HG03575 (cell line): Measurements from ENCODE around the gene NECAB2.

Experiments
- ATAC-seq: cut with Tn5 transposase; IDR thresholded peaks from one replicate; pipeline ENCODE4 v1.9.1; 2021; ENCODE audit not compliant: unreplicated experiment, insufficient number of reproducible peaks, low FRiP score; ENCODE audit errors: extremely low read depth

NECAB2 gene

DNA sequence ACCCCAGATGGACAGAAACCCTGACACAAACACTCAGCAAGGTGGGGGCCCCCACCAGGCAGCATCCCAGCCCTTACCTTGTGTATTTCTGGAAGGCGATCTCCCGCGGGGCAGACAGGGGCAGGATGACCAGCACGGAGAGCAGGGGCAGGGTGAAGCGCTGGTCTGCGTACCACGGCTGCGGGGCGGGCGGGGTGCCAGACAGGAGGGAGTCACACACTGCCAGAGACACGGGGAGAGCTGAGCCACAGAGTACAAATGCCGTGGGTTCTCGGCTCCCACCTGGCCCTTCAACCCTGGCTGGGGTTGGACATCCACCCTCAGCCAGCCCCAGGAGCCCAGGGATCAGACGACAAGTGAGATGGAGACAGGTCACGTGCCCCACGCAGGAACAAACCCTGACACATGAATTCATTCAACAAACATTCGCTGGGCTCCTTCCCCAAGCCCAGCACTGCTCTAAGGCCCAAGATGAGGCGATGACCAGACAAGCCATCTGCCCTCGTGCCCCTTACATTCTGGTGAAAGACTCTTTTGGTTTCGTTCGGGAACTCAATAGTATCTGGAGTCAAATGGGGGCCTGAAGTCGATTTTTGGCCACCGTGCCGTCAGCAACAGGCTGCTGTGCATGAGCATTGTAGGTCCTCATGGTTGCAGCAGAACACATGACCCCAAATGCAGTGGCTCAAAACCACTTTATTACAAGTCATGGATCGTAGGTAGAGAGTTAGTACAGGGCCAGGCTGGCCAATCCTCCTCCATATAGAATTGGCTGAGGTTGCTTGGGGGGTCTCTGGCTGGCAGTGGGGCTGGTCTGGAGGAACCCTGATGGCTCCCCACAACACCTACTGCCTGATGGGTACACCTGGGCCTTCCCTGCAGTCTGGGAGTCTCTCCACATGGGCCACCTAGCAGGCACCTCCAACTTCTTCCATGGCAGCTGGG lies 65.5 kb downstream of the NECAB2 start:
- no peak for ATAC-seq

DNA sequence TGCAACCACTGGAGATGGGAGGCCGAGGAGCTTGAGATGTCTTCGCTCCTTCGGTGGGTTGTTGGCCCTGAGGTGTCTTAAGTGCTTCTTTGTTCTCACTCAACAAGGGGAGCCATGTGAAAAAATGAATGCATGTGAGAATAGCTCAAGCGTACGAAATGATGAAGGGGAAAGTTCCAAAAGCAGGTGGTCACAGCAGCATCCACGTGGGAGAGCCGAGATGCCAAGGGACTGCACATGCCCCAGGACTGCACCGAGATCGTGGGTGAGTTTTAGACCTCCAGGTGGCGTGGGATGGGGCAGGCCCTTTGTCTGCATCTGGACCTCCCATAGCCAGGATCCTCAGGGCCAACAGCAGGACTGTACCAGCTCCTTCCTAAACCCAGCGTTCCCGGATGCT lies 66.5 kb downstream of the NECAB2 start:
- no peak for ATAC-seq

DNA sequence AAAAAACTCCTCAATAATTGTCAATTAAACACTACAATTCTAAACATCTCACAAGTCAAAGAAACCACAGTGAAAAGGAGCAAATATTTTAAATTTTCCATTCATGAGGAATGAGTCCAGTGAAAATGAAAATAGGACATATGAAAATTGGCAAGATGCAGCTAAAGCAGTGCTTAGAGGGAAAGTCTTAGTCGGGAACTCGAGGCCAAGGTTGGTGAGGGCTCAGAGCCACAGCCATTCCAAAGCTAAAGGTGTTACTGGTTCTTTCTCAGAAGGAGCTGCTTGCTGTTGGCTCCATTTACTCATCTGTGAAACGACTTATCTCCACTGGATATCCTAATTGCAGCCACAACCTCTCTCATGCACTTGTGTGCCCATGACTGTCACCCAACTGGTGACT lies 68.1 kb downstream of the NECAB2 start:
- no peak for ATAC-seq

DNA sequence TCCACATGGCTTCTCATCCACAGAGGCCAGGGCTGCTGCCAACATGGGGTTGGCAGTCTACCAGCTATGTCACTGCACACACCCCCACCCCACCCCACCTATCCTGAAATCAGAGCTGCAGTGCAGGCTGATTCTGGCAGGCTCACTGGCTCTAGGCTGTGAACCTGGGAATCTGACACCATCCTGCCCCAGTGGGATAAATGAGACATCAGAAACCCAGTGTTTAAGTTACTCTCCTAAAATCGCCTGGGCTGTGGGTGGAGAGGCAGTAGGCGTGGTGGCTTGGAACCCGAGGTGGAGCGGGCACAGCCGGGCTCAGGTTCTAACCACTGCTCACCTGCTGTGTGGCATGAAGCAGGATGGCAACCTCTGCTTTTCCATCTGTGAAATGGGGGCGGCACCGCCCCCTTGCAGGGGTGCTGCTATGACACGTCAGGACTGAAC lies 69.0 kb downstream of the NECAB2 start:
- ATAC-seq, result no peak

DNA sequence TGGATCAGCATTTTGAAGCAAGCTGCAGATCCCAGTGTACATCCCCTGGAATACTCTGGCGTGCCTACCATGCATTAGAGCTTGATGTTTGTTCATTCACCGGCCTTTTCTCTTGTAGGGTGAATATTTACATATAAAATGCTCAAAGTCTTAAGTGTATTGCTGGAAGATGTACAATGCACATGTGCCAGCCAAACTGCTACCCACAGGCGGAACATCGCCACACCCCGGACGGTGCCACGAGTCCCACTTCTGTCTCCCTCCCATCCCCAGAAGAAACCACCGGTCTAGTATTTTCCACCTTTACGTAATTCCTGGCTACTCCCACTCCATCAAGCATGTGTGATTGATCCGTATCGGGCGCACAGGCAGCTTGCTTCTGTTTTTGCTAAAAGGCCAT lies 70.4 kb downstream of the NECAB2 start:
- no peak for ATAC-seq

DNA sequence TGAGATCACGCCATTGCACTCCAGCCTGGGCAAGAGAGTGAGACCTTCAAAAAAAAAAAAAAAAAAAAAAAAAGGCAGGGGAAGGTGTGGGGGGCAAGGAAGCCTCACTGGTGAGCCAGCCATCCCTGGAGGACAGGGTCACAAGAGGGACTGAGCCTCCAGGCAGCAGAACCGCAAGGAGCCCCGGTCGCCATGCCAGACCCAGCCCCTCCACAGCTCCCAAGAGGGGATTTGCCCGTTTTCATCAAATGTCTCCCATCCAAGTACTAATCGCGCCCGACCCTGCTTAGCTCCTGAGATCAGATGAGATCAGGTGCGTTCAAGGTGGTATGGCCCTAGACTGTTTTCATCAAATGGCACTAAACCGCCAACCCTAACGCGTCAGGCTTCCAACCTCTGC lies 71.7 kb downstream of the NECAB2 start:
- ATAC-seq, result no peak

DNA sequence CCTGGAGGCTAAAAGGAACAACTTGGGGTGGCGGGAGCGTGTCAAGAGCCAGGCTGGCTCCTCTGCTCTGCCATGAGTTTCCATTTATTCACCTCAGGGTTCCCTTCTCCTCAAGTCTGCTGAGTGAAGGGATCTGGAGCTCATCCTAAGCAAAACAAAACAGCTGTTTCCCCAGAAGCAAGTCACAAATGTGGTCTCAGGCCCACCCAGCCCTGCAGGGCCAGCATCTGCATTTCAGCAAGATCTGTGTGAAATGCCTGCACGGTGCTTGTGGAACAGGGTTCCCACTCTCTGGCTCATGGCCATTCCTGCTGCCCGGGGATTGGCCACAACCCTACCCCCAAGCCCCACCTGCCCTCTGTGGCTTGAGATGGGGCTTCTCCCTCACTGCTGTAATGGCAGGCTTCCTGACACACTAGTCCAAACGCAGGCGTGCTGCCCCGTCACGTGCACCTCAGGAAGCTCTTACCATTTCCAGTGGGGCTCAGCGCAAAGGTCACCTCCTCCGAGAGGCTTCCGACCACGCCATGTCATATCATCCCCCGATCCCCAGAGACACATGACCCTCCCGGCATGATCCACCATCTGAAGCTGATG lies 72.3 kb downstream of the NECAB2 start:
- no peak for ATAC-seq

DNA sequence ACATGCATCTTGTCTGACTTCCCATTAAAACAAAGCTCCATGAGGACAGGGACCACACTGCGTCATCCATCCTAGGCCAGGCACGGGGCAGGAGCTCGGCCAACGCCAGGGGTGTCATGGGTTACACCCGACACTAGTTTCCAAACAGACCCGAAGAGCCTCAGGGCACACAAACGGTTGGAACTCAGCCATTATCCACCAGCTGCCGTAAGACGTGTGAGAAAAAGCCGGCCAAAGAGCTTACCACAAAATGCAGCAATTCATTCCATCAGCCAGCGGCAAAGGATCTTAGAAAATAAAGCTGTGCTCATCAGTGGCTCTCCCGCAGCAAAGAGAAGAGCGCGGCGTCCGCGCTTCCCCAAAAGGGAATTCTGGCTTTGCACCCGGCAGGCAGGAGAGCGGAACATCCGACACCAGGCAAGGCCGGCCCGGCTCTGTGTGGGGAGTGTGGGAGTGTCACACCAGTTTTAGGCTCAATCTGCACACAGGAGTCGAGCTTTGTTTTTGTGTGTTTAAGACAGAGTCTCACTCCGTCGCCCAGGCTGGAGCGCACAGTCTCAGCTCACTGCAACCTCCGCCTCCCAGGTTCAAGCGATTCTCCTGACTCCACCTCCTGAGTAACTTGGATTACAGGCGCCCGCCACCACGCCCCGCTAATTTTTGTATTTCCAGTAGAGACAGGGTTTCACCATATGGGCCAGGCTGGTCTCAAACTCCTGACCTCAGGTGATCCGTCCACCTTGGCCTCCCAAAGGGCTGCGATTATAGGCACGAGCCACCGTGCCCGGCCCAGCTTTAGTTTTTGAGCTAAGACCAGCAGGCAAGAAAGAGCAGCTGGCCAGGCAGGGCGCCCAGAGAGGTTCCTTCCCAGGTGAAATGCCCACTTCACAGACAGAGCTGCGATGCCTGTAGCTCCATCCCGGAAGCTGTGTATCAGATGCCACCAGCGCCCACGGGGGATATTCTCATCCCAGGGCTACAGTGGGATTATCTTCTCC lies 73.1 kb downstream of the NECAB2 start:
- no peak for ATAC-seq

DNA sequence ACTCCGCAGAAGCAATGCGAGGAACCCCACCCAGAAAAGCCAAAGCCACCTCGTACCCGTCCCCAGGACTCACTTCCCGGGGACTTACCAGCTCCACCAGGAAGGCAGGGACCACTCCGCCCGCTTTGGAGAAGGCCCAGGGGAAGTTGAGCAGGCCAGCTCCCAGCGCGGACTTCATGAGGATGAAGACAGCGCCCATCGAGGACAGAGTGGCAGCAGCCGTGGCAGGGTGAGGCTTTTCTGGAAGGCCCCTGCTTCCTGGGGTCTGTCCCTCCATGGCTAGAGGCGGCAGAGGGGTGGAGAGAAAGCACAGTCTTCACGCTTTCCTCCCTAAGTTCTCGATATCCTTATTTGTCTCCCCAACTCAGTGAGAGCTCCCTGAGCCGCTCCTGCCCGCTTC lies 73.8 kb downstream of the NECAB2 start:
- no peak for ATAC-seq

DNA sequence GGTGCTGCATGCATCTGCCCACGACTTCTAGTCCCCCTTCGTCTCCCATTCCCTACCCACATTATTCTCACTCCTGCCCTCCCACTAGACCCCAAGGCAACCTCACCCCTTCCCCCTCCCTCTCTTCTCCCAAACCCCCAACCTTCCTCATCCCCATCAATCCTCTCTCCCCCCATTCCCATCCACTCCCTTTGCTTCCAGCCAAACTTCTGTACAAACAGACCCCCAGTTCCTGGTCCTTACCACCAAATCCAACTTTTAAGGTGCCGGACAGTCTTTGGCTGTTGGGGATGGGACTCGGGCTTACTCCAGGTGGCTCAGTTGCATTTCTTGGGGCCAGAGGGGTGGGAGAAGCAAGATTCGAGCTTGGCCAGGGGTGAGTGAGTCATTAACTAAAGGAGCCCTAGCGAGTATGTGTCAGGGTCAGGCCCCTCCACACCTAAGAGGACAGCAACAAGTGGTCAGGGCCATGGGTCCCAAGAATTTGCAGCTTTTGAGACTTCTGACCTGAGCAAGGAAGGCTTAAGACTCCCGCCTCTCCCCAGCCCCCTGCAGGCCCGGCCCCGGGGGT lies 74.3 kb downstream of the NECAB2 start, which contains the start of gene SLC38A8:
Gene SLC38A8, minus strand, starts transcription at position 488 of the 571 bp plus-strand sequence. CDS start 638 bp downstream, outside the sequence.
- no peak for ATAC-seq

DNA sequence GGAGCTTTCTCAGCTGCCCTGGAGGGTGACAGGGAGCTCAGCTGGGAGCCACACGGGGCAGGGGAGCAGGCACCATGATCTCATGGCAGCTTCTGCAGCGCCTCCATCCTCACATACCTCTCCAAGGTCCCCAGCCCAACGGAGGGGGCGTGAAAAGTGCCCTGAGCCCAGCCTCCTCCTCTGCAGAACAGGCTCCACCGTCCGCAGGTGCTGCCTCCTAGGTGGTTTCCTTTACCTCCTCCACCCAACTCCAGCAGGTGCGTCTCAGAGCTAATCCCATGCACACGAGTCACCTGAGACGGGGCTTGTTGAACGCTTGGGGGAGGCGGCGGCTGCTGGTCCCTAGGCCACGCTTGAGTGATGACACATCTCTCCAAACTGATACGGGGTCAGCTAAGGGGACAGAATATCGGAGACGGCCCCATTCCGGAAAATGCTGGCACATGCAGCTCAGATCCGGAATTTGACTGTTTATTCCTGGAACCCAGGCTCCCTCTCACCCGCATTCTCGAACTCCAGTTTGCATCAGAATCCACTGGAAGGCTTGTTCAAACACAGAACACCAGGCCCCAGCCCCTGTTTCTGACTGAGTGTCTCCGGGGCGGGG lies 74.9 kb downstream of the NECAB2 start:
- ATAC-seq, result no peak

DNA sequence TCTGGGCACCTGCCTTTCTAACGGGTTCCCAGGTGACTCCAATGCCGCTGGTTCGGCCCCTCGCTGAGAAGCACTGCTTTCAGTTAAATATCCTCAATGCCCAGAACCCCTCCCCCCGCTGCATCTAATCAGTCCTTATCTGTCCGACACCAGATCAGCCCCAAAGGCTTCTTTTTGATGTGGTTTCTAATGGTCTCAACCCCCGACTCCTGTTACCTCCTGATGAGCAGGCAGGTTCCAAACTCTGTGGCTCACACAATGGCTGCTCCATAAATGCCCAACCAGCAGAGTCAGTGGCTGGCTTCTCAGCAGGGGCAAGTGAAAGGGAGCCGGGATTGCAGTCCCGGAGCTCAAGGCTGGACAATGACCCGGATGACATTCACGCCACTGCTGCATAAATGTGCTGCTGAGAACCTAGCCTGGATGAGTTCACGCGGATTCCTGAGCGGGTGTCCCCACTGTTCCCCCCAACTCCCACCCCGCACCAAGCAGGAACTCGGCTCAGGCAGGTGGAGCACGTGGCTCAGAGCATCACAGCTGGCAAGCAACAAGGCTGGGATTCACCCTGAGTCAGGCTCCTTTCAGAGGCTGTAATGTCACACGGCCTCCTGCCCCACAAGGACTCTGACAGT lies 75.6 kb downstream of the NECAB2 start:
- no peak for ATAC-seq

DNA sequence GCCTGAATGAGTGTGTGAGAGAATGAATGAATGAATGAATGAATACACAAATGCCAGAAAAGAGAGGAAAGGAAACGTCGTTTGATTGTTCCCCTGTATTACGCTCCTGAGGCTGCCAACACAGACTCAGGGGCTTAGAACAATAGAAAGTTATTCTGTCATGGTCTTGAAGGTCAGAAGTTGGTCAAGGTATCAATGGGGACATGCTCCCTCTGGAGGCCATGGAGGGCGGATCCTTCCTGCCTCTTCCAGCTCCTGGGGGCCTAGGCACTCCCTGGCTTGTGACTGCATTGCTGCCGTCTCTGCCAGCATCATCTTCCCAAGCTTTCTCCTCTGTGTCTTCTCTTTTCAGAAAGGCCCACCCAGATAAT lies 76.1 kb downstream of the NECAB2 start:
- ATAC-seq, result no peak

DNA sequence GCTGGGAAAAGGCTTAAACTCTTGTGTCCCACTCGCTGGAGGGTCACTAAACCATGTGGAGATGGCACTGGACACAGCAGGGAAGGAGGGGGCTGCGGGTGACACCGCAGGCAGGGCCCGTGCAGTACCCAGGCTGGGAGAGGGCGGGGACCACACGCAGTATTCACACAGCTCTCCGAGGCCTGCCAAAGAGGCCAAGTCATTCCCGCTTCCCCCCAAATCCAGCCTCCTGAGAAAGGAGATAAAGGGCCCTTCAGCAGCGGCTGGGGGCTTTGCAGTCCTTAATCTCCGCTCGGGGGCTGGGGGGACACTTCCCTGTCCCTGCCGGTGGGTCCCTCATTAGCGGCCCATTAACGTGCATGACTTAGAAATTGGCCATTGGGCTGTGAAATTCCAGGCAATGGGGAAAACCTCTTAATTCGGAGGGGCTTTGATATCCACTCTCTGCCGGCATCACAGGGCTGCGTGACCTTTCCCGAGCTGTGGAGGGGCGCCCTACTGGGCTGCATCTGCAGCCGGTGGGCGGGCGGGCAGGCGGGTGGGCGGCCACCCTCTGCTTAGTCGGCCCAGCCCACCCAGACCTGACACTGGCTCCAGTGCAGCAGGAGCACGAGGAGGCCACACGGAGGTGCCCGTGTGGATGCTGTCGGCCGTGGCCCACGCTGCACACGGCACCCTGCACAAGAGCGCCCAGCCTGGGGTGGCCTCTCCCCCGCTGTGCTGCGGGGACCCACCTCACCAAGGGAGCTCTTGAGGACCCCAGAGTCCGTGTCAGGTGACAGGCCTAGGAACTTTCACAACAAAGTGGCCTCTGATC lies 77.2 kb downstream of the NECAB2 start:
- ATAC-seq, result no peak

DNA sequence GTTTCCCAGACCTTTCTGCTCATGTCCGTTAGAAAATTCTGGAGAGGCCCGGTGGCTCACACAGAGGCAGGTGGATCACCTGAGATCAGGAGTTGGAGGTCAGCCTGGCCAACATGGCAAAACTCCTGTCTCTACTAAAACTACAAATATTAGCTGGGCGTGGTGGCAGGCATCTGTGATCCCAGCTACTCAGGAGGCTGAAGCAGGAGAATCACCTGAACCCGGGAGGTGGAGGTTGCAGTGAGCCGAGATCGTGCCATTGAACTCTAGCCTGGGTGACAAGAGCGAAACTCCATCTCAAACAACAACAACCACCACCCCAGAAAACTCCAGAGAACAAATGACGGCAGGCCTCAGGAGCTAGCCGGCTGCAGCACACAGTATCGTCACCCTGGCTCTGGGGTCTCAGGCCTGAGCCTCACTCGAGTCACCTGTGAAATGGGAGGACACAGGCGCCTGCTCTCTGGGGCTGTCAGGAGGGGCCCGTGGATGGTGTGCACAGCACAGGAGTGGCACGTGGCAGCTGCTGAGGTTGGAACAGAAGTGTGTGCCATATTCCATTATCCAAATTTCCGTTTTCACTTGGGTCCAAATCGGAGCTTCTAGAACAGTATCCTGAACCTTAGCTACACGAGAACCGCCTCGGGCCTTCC lies 77.9 kb downstream of the NECAB2 start:
- no peak for ATAC-seq

DNA sequence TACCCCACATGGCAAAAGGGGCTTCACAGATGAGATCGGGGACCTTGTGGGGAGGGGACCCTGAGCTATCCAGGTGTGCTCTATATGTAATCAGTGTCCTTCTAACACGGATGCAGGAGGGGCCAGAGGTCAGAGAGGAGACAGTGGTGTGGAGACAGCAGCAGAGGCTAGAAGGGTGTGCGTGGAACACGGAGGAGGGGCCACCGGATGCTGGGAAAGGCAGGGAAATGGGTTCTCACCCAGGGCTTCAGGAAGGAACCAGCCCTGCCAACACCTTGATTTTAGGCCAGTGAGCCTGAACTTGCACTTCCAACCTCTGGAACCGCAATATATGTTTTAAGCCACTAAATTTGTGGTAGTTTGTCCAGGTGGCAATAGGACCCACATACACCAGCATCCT lies 79.2 kb downstream of the NECAB2 start:
- ATAC-seq, result no peak

DNA sequence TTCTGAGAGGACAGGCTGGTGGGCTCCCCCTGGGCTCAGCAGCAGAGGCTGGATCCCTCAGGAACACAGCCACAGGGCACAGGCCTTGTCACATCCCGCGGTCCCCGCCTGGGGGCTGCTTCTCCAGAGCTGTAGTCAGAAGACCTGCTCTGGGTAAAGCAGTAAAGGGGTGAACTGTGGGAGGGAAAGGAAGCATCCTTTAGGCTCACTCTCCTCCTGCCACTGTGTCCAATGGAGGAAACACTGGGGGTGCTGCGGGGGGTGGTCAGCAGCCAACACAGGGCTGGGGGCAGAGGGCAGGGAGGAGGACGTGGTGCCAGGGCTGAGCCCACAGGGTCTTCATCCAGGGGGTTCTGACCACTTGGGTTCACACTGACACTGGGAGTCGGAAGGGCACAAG lies 79.6 kb downstream of the NECAB2 start:
- ATAC-seq, result no peak
